ENCODE results near the gene SGPP2. TPM values are rescaled to one million over a fixed set of nuclear protein-coding genes. Genes with fewer than 3 reads are reported as not detected.
A peak's percentile ranks its signal among the peaks of the same experiment; 100 is the strongest.
"Not testable (repeated sequence)": the region's sequence is repeated elsewhere in the genome, so short reads cannot be mapped to it uniquely, and the experiment has no call there.

Gene SGPP2
- total RNA-seq, 1 experiment from 2014 or later = 0.09 TPM

GRCh38 chr2:222434204-222434603 lies 9.9 kb downstream of the SGPP2 start:
- Histone ChIP-seq H3K27me3 (replicated peaks; ENCODE audit: insufficient read depth, low read depth, low read length, poor library complexity) (peaks cover 6% of the 10 kb centered on the region), H3K27ac (ENCODE audit: low read depth, low read length, poor library complexity, severe bottlenecking) (no peak overlapping the region), H3K9me3 (ENCODE audit: low read depth, low read length, poor library complexity, severe bottlenecking) (no peaks in the 10 kb centered on the region), H3K36me3 (ENCODE audit: insufficient read depth, low read length, poor library complexity, severe bottlenecking) (no peaks in the 10 kb centered on the region), H3K4me1 (ENCODE audit: insufficient read depth, low read length, poor library complexity, severe bottlenecking) (no peaks in the 10 kb centered on the region), H3K4me3 (ENCODE audit: low read depth, low read length, poor library complexity, severe bottlenecking) (no peak overlapping the region)
- no peak for TF ChIP-seq EZH2 (IDR thresholded peaks at IDR 0.05; ENCODE audit: borderline replicate concordance, low read depth, low read length, poor library complexity, severe bottlenecking)
- no peak for TF ChIP-seq CTCF (conservative IDR thresholded peaks at IDR 0.05; ENCODE audit: low read depth, low read length)
- intact Hi-C loops (cut with micrococcal nuclease; ENCODE audit: unreplicated experiment) = no loop called here
- no peak for DNase-seq (ENCODE audit: low spot score)
- POLR2A ChIA-PET (ENCODE audit: low non-redundant PET) = no interaction called here
- no TSS peak for BruUV-seq (replicated peaks)
- CTCF ChIA-PET = no interaction called here

- BruUV-seq (replicated peaks); H3K36me3 ChIP-seq (ENCODE audit: insufficient read depth, low read length, poor library complexity, severe bottlenecking); H3K27me3 ChIP-seq (replicated peaks; ENCODE audit: insufficient read depth, low read depth, low read length, poor library complexity); DNase-seq (ENCODE audit: low spot score); intact Hi-C loops (cut with micrococcal nuclease; ENCODE audit: unreplicated experiment); H3K4me1 ChIP-seq (ENCODE audit: insufficient read depth, low read length, poor library complexity, severe bottlenecking); CTCF ChIA-PET; POLR2A ChIA-PET (ENCODE audit: low non-redundant PET); H3K9me3 ChIP-seq (ENCODE audit: low read depth, low read length, poor library complexity, severe bottlenecking); H3K27ac ChIP-seq (ENCODE audit: low read depth, low read length, poor library complexity, severe bottlenecking); H3K4me3 ChIP-seq (ENCODE audit: low read depth, low read length, poor library complexity, severe bottlenecking): not testable (repeated sequence)
These were observed 11.2 kb downstream of the SGPP2 start for GRCh38 chr2:222435400-222436039.

DNA sequence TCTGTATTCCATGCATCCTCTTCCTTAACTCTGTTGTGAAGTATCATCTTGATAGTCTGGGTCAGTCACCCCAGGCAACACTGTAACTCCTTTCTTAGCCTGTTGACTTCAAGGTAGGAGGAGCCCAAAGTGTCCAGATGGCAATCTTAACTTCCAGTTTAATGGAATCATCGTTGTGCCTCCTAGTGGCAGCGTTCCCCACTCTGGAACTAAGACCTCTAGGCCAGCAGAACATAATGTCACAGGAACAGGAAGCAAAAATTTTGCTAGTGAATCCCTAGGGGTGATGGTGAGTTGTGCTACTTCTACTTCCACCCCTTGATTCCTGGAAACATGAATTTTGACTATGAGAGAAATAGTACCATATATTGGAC lies 11.7 kb downstream of the SGPP2 start:
- Histone ChIP-seq H3K9me3 (ENCODE audit: low read depth, low read length, poor library complexity, severe bottlenecking) (no peaks in the 10 kb centered on the region), H3K36me3 (ENCODE audit: insufficient read depth, low read length, poor library complexity, severe bottlenecking) (no peaks in the 10 kb centered on the region), H3K4me1 (ENCODE audit: insufficient read depth, low read length, poor library complexity, severe bottlenecking) (peaks cover 6% of the 10 kb centered on the region), H3K27me3 (replicated peaks; ENCODE audit: insufficient read depth, low read depth, low read length, poor library complexity) (peaks cover 10% of the 10 kb centered on the region), H3K27ac (ENCODE audit: low read depth, low read length, poor library complexity, severe bottlenecking) (no peak overlapping the region), H3K4me3 (ENCODE audit: low read depth, low read length, poor library complexity, severe bottlenecking) (no peak overlapping the region)
- DNase-seq (ENCODE audit: low spot score) = no peak
- intact Hi-C loops (cut with micrococcal nuclease; ENCODE audit: unreplicated experiment) = no loop called here
- BruUV-seq (replicated peaks) = no TSS peak
- TF ChIP-seq EZH2 (IDR thresholded peaks at IDR 0.05; ENCODE audit: borderline replicate concordance, low read depth, low read length, poor library complexity, severe bottlenecking) (no peak), CTCF (conservative IDR thresholded peaks at IDR 0.05; ENCODE audit: low read depth, low read length) (0 out of 2 replicates have a peak, but pooled peaks have one; percentile 18)
- ChIA-PET CTCF (no interaction called here), POLR2A (ENCODE audit: low non-redundant PET) (no interaction called here)

GRCh38 chr2:222439692-222440091 lies 15.3 kb downstream of the SGPP2 start:
- peaks cover 25% of the 10 kb centered on the region for H3K4me1 ChIP-seq (ENCODE audit: insufficient read depth, low read length, poor library complexity, severe bottlenecking)
- H3K36me3 ChIP-seq (ENCODE audit: insufficient read depth, low read length, poor library complexity, severe bottlenecking) = no peaks in the 10 kb centered on the region
- no peak overlapping the region for H3K4me3 ChIP-seq (ENCODE audit: low read depth, low read length, poor library complexity, severe bottlenecking)
- POLR2A ChIA-PET (ENCODE audit: low non-redundant PET) = interaction anchor here (0.6 kb wide), 1 partner anchor 303 kb away, joined by 15 read pairs; no protein-coding TSS in a partner anchor
- no peak for DNase-seq (ENCODE audit: low spot score)
- intact Hi-C loops (cut with micrococcal nuclease; ENCODE audit: unreplicated experiment) = no loop called here
- H3K9me3 ChIP-seq (ENCODE audit: low read depth, low read length, poor library complexity, severe bottlenecking) = no peaks in the 10 kb centered on the region
- CTCF ChIA-PET = no interaction called here
- no peak overlapping the region for H3K27ac ChIP-seq (ENCODE audit: low read depth, low read length, poor library complexity, severe bottlenecking)
- TF ChIP-seq CTCF (conservative IDR thresholded peaks at IDR 0.05; ENCODE audit: low read depth, low read length) (no peak), EZH2 (IDR thresholded peaks at IDR 0.05; ENCODE audit: borderline replicate concordance, low read depth, low read length, poor library complexity, severe bottlenecking) (no peak)
- H3K27me3 ChIP-seq (replicated peaks; ENCODE audit: insufficient read depth, low read depth, low read length, poor library complexity) = peaks cover 24% of the 10 kb centered on the region
- BruUV-seq (replicated peaks) = no TSS peak
